22Rv1 (cell line): ENCODE data around the gene GUCA1C.

Experiments used
- H3K27ac ChIP-seq: fragments of 450-650 bp; 2 replicates; pipeline ENCODE4 v1.5.1; 2017
- CTCF ChIP-seq: fragments of 450-650 bp; IDR thresholded peaks from 2 replicates; pipeline ENCODE4 v1.5.1; 2017; ENCODE audit warnings: mild to moderate bottlenecking
- ZFX ChIP-seq: fragments of 450-650 bp; IDR thresholded peaks from 2 replicates; pipeline ENCODE4 v1.6.1; 2017; ENCODE audit warnings: antibody characterized with exemption, borderline replicate concordance

The GUCA1C gene

GRCh38 chr3:108953700-108954099 lies at the start of gene GUCA1C:
TSS of gene GUCA1C (minus strand) at chr3:108953879. CDS start at chr3:108953762, 117 bp downstream.
- H3K27ac ChIP-seq = no peak within 1 kb of the TSS
- TF ChIP-seq ZFX (no peak), CTCF (no peak)

- no peak overlapping the region for H3K27ac ChIP-seq
- TF ChIP-seq ZFX (no peak), CTCF (no peak)
Measured at GRCh38 chr3:108998436-108998835, 44.8 kb upstream of the GUCA1C start.

GRCh38 chr3:108985844-108986243 lies 32.2 kb upstream of the GUCA1C start:
- no peak overlapping the region for H3K27ac ChIP-seq
- TF ChIP-seq ZFX (no peak), CTCF (no peak)

- H3K27ac ChIP-seq = no peak overlapping the region
- no peak for TF ChIP-seq CTCF
- no peak for TF ChIP-seq ZFX
Measured at GRCh38 chr3:108983051-108983450, 29.4 kb upstream of the GUCA1C start.

- no peak overlapping the region for H3K27ac ChIP-seq
- TF ChIP-seq ZFX = no peak
- TF ChIP-seq CTCF = no peak
Measured at GRCh38 chr3:108976058-108976457, 22.4 kb upstream of the GUCA1C start.

- no peak for TF ChIP-seq CTCF
- no peak for TF ChIP-seq ZFX
- H3K27ac ChIP-seq = no peak overlapping the region
Measured at GRCh38 chr3:108973019-108973418, 19.3 kb upstream of the GUCA1C start.

GRCh38 chr3:108972482-108972881 lies 18.8 kb upstream of the GUCA1C start:
- TF ChIP-seq ZFX = no peak
- TF ChIP-seq CTCF = no peak
- no peak overlapping the region for H3K27ac ChIP-seq
